ENCODE data around the gene BRMS1L. TPM values are rescaled to one million over a fixed set of nuclear protein-coding genes. Genes with fewer than 3 reads are reported as not detected.

The BRMS1L gene
- polyA plus RNA-seq, 1 donor from 2014 or later = 30.8 TPM

DNA sequence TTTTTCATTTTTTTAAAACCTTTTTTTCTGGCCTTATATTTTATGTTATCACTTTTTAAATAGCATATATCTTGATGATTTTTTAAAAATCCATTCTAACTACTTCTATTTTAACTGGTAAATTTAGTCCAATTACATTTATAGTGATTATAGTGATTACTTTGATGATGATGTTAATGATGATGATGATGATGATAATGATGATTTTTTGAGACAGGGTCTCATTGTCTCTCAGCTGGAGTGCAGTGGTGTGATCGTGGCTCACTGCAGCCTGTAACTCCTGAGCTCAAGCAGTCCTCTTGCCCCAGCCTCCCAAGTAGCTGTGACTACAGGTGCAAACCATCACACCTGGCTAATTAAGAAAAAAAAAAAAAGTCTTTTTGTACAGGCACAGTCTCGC is 27.1 kb downstream of the BRMS1L start:
- Histone ChIP-seq H3K4me2 (ENCODE audit: low read length) (no peak overlapping the region), H3F3A (ENCODE audit: insufficient read depth, low read length, poor library complexity, severe bottlenecking) (no peaks in the 10 kb centered on the region), H3K9ac (ENCODE audit: low read length) (no peak overlapping the region), H4K20me1 (ENCODE audit: insufficient read depth) (no peaks in the 10 kb centered on the region), H3K79me2 (replicated peaks; ENCODE audit: insufficient read depth, low read length) (no peaks in the 10 kb centered on the region), H3K4me3 (ENCODE audit: low read length) (no peak overlapping the region), H3K27me3 (ENCODE audit: insufficient read depth, low read depth, low read length) (no peaks in the 10 kb centered on the region), H3K9me2 (ENCODE audit: insufficient read depth, low read length) (no peaks in the 10 kb centered on the region), H3K36me3 (ENCODE audit: insufficient read depth, low read length) (no peaks in the 10 kb centered on the region), H3K27ac (ENCODE audit: low read length) (no peak overlapping the region), H3K9me3 (ENCODE audit: low read length) (peaks cover 10% of the 10 kb centered on the region), H2AFZ (ENCODE audit: low read depth, low read length) (no peak overlapping the region)
- TF ChIP-seq, protein P1, sequence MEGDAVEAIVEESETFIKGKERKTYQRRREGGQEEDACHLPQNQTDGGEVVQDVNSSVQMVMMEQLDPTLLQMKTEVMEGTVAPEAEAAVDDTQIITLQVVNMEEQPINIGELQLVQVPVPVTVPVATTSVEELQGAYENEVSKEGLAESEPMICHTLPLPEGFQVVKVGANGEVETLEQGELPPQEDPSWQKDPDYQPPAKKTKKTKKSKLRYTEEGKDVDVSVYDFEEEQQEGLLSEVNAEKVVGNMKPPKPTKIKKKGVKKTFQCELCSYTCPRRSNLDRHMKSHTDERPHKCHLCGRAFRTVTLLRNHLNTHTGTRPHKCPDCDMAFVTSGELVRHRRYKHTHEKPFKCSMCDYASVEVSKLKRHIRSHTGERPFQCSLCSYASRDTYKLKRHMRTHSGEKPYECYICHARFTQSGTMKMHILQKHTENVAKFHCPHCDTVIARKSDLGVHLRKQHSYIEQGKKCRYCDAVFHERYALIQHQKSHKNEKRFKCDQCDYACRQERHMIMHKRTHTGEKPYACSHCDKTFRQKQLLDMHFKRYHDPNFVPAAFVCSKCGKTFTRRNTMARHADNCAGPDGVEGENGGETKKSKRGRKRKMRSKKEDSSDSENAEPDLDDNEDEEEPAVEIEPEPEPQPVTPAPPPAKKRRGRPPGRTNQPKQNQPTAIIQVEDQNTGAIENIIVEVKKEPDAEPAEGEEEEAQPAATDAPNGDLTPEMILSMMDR (IDR thresholded peaks at IDR 0.05; ENCODE audit: poor library complexity, severe bottlenecking) = no peak
- TF ChIP-seq POLR2AphosphoS5 (IDR thresholded peaks at IDR 0.05) (no peak), MXI1 (conservative IDR thresholded peaks at IDR 0.05; ENCODE audit: poor library complexity, severe bottlenecking) (no peak), EP300 (conservative IDR thresholded peaks at IDR 0.05; ENCODE audit: poor library complexity, severe bottlenecking) (no peak), RAD21 (conservative IDR thresholded peaks at IDR 0.05) (no peak), SMC3 (conservative IDR thresholded peaks at IDR 0.05; ENCODE audit: poor library complexity) (no peak), EZH2 (IDR thresholded peaks at IDR 0.05; ENCODE audit: borderline replicate concordance, insufficient read depth, low read length, poor library complexity, severe bottlenecking) (no peak)
- TF ChIP-seq, protein P2, sequence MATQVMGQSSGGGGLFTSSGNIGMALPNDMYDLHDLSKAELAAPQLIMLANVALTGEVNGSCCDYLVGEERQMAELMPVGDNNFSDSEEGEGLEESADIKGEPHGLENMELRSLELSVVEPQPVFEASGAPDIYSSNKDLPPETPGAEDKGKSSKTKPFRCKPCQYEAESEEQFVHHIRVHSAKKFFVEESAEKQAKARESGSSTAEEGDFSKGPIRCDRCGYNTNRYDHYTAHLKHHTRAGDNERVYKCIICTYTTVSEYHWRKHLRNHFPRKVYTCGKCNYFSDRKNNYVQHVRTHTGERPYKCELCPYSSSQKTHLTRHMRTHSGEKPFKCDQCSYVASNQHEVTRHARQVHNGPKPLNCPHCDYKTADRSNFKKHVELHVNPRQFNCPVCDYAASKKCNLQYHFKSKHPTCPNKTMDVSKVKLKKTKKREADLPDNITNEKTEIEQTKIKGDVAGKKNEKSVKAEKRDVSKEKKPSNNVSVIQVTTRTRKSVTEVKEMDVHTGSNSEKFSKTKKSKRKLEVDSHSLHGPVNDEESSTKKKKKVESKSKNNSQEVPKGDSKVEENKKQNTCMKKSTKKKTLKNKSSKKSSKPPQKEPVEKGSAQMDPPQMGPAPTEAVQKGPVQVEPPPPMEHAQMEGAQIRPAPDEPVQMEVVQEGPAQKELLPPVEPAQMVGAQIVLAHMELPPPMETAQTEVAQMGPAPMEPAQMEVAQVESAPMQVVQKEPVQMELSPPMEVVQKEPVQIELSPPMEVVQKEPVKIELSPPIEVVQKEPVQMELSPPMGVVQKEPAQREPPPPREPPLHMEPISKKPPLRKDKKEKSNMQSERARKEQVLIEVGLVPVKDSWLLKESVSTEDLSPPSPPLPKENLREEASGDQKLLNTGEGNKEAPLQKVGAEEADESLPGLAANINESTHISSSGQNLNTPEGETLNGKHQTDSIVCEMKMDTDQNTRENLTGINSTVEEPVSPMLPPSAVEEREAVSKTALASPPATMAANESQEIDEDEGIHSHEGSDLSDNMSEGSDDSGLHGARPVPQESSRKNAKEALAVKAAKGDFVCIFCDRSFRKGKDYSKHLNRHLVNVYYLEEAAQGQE (IDR thresholded peaks at IDR 0.05; ENCODE audit: borderline replicate concordance) = no peak

DNA sequence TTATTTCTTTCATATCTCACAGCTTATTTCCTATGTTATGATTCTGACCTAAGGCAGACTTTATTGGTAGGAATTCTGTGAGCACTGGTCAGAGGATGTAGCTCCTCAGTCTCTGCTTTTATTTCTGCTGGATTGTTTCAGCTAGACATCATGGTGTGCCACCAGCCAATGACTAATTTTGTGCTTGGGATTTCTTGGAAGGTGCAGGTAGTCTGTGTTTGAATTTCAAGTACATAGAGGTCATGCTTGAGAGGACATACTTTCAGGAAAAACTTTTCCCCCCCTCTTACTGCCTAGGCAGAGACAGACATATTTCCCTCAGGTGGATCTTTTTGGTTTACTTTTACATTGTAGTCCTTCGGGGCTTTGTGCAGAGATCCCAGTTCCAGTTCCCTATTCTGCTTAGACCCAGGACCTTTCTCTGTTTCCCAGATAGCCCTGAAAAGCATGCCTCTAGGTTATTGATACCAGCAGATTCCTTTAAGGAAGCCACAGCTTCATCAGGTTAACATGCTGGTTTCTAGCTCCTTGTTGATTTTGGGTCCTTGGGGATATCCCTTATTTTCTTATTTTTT is 28.6 kb downstream of the BRMS1L start:
- Histone ChIP-seq H4K20me1 (ENCODE audit: insufficient read depth) (no peaks in the 10 kb centered on the region), H2AFZ (ENCODE audit: low read depth, low read length) (no peak overlapping the region), H3K9ac (ENCODE audit: low read length) (no peak overlapping the region), H3K9me2 (ENCODE audit: insufficient read depth, low read length) (no peaks in the 10 kb centered on the region), H3K27me3 (ENCODE audit: insufficient read depth, low read depth, low read length) (no peaks in the 10 kb centered on the region), H3F3A (ENCODE audit: insufficient read depth, low read length, poor library complexity, severe bottlenecking) (no peaks in the 10 kb centered on the region), H3K79me2 (replicated peaks; ENCODE audit: insufficient read depth, low read length) (no peaks in the 10 kb centered on the region), H3K4me2 (ENCODE audit: low read length) (no peak overlapping the region), H3K4me3 (ENCODE audit: low read length) (no peak overlapping the region), H3K36me3 (ENCODE audit: insufficient read depth, low read length) (no peaks in the 10 kb centered on the region), H3K9me3 (ENCODE audit: low read length) (peaks cover 10% of the 10 kb centered on the region), H3K27ac (ENCODE audit: low read length) (no peak overlapping the region)
- TF ChIP-seq SMC3 (conservative IDR thresholded peaks at IDR 0.05; ENCODE audit: poor library complexity) = no peak
- no peak for TF ChIP-seq TAF1 (IDR thresholded peaks at IDR 0.05; ENCODE audit: low read depth)
- no peak for TF ChIP-seq EP300 (conservative IDR thresholded peaks at IDR 0.05; ENCODE audit: poor library complexity, severe bottlenecking)
- TF ChIP-seq EZH2 (IDR thresholded peaks at IDR 0.05; ENCODE audit: borderline replicate concordance, insufficient read depth, low read length, poor library complexity, severe bottlenecking) = no peak
- no peak for TF ChIP-seq RAD21 (conservative IDR thresholded peaks at IDR 0.05)
- no peak for TF ChIP-seq MXI1 (conservative IDR thresholded peaks at IDR 0.05; ENCODE audit: poor library complexity, severe bottlenecking)
- TF ChIP-seq POLR2AphosphoS5 (IDR thresholded peaks at IDR 0.05) = no peak
- TF ChIP-seq, protein P1 (IDR thresholded peaks at IDR 0.05; ENCODE audit: poor library complexity, severe bottlenecking) = no peak
- TF ChIP-seq, protein P2 (IDR thresholded peaks at IDR 0.05; ENCODE audit: borderline replicate concordance) = no peak

Measured in neural cell (in vitro differentiated cells).